OCI-LY7 (cell line): ENCODE results near the gene TRPM2.

Experiments
- CTCF ChIP-seq: fragments of 200-600 bp; sonication (generic); conservative IDR thresholded peaks from 2 replicates; pipeline ENCODE4 v1.5.1; 2014; ENCODE audit warnings: mild to moderate bottlenecking, antibody characterized with exemption, low read length, moderate library complexity, mixed read lengths
- EZH2phosphoT487 ChIP-seq: fragments of 200-600 bp; sonication (generic); IDR thresholded peaks from 2 replicates; pipeline ENCODE4 v1.6.1; 2018; ENCODE audit warnings: low read depth, borderline replicate concordance, mild to moderate bottlenecking, mixed run types, antibody characterized with exemption, low read length, moderate library complexity, mixed read lengths

GRCh38 chr21:44366586-44367211 is 13.3 kb downstream of the TRPM2 start:
- no peak for TF ChIP-seq CTCF
- TF ChIP-seq EZH2phosphoT487: no peak
